G401.6 (cell line): ENCODE data around the gene DUOXA2.
"Not testable (repeated sequence)": the region's sequence is repeated elsewhere in the genome, so short reads cannot be mapped to it uniquely, and the experiment has no call there.

ENCODE experiments used
- FAIRE-seq: peaks from 2 replicates; lab custom pipeline; 2012; peaks lifted over from hg19 to GRCh38; lab: Jason Lieb, UNC

The DUOXA2 gene

GRCh38 chr15:45097466-45097865 lies 16.7 kb upstream of the DUOXA2 start:
- no peak for FAIRE-seq

GRCh38 chr15:45099549-45100165 lies 14.5 kb upstream of the DUOXA2 start:
- FAIRE-seq, result no peak

GRCh38 chr15:45100884-45101625 lies 13.1 kb upstream of the DUOXA2 start:
- FAIRE-seq, result no peak

- no peak for FAIRE-seq
Measured at GRCh38 chr15:45101749-45102148, 12.4 kb upstream of the DUOXA2 start.

GRCh38 chr15:45102226-45102625 lies 11.9 kb upstream of the DUOXA2 start:
- no peak for FAIRE-seq

- not testable (repeated sequence) for FAIRE-seq
Measured at GRCh38 chr15:45104170-45104569, 10.0 kb upstream of the DUOXA2 start.

- no peak for FAIRE-seq
Measured at GRCh38 chr15:45105586-45105985, 8.5 kb upstream of the DUOXA2 start.

GRCh38 chr15:45106002-45106790 lies 7.9 kb upstream of the DUOXA2 start:
- no peak for FAIRE-seq

GRCh38 chr15:45107941-45108630 lies 6.0 kb upstream of the DUOXA2 start:
- no peak for FAIRE-seq

- FAIRE-seq, result no peak
Measured at GRCh38 chr15:45110256-45110820, 3.8 kb upstream of the DUOXA2 start.

GRCh38 chr15:45111390-45112142 lies 2.6 kb upstream of the DUOXA2 start:
- no peak for FAIRE-seq

GRCh38 chr15:45112143-45112590 lies 2.0 kb upstream of the DUOXA2 start:
- no peak for FAIRE-seq

- no peak for FAIRE-seq
Measured at GRCh38 chr15:45112591-45113379, 1.3 kb upstream of the DUOXA2 start.

GRCh38 chr15:45113380-45113990 lies 641 bp upstream of the DUOXA2 start:
- FAIRE-seq, result no peak

- no peak for FAIRE-seq
Measured at GRCh38 chr15:45114751-45115085, 592 bp downstream of the DUOXA2 start.

- no peak for FAIRE-seq
Measured at GRCh38 chr15:45115312-45115820, 1.2 kb downstream of the DUOXA2 start.

GRCh38 chr15:45116006-45116481 lies 1.9 kb downstream of the DUOXA2 start:
- FAIRE-seq, result no peak

GRCh38 chr15:45116482-45117307 lies 2.6 kb downstream of the DUOXA2 start:
- no peak for FAIRE-seq
